NCI-H748 (cell line): ENCODE measurements around the gene TTLL11.
A peak's percentile ranks its signal among the peaks of the same experiment; 100 is the strongest.
"Not testable (repeated sequence)": the region's sequence is repeated elsewhere in the genome, so short reads cannot be mapped to it uniquely, and the experiment has no call there.

Experiments
- DNase-seq: peaks from one replicate; lab custom pipeline; 2025; ENCODE audit not compliant: unreplicated experiment; lab: John Stamatoyannopoulos, UW

TTLL11 gene

GRCh38 chr9:122125509-122126330 lies 32.6 kb upstream of the TTLL11 start:
- no peak for DNase-seq

GRCh38 chr9:122125158-122125508 lies 32.0 kb upstream of the TTLL11 start:
- peak; percentile 71 for DNase-seq

GRCh38 chr9:122124528-122124927 lies 31.4 kb upstream of the TTLL11 start:
- no peak for DNase-seq

DNA sequence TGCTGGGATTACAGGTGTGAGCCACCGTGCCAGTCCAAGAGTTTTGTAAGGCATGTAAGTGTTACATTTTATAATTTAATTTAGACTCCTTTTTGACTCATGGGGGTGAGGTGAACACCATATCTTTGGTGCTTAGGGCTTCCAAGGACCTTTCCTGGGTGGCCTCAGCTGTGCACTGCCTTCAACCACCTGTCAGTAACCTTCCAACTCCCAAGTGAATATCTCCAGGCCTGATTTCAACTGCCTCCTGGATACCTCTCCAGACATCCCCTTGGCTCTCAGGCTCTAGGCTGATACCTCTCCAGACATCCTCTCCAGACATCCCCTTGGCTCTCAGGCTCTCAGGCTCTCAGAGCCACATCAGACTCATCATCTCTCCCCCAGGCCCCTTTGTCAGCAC lies 30.9 kb upstream of the TTLL11 start:
- DNase-seq, result no peak

GRCh38 chr9:122122903-122123632 lies 30.0 kb upstream of the TTLL11 start:
- DNase-seq, result peak; percentile 64

DNA sequence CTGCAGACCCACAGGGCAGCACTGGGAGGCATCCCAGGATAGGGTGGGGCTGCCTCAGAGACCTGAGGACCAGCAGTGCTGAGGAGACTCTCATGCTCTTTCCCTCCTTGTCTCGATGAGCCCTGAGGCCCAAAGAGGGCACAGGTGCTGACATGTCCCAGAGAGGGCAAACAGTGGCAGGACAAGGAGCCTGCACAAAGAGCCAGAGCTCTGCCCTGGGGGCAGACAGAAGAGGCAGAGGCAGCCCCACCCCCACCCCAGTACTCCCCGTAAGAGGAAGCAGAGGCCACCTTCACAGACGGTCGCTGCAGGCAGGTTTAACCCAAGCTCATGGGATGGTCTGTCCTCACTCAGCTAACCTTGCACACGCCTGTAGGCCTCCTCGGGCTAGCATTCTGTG lies 29.4 kb upstream of the TTLL11 start:
- no peak for DNase-seq

DNA sequence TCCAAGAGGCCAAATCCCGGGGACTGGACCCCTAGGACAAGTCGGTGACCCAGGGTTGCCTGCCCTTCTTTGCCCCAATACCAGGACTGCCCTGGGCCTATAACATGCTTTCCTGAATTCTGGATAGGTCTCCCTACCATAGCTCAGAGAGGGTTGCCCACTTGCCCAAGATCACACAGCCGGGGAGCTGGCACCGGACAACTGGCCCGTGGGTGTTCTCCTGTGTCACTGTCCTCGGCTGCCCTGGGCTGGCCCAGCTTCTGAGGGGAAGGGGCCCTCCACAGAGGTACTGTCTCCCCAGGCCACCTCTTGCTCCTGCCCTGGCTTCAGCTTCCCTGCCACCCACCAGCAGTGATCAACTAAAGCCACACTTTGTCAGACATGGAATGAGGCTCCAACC lies 28.8 kb upstream of the TTLL11 start:
- no peak for DNase-seq

GRCh38 chr9:122121391-122121790 lies 28.3 kb upstream of the TTLL11 start:
- DNase-seq, result no peak

DNA sequence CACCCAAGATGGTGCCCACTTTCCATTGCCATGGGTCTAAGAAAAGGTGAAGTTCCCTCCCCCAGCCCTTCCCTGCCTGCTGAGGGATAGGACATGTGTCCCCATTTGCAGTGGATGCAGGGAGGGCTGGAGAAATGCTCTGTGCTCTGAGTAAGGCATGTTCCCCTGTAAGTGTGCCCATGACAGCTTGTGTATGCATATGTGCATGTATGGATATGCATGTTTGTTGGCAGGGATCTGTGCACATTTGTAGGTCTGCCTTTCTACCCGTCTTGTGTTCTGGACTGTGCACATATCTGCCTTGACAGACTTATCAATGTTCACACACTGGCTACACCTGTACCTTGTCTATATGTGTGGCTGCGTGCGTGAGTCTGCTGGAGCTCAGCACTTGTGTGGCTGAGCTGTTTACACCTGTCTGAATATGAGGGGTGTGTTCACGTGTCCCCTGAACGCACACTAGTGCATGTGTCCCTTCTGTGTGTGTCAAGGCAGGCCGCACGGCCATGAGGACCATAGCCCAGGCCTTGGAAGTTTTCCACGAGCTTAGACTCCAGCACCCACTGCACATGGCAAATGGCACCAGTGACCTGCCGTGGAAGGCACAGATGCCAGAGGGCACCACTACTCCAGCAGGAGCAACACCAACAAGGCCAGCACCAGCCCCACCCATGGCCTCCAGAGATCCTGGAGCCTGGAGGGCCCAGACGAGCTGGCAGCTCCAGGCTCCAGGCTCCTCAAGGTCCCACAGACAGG lies 27.4 kb upstream of the TTLL11 start:
- no peak for DNase-seq

- no peak for DNase-seq
These were observed 26.6 kb upstream of the TTLL11 start for GRCh38 chr9:122119721-122120120.

DNA sequence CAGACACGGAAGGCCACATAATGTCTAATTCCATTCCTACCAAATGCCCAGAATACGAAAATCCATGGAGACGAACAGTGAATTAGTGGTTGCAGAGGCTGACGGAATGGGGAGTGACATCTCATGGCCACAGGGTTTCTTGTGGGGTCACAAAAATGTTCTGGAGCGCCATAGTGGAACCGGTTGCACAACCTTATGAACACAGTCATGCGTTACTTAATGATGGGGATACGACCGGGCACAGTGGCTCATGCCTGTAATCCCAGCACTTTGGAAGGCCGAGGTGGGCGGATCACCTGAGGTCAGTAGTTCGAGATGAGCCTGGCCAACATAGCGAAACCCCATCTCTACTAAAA lies 26.0 kb upstream of the TTLL11 start:
- no peak for DNase-seq

DNA sequence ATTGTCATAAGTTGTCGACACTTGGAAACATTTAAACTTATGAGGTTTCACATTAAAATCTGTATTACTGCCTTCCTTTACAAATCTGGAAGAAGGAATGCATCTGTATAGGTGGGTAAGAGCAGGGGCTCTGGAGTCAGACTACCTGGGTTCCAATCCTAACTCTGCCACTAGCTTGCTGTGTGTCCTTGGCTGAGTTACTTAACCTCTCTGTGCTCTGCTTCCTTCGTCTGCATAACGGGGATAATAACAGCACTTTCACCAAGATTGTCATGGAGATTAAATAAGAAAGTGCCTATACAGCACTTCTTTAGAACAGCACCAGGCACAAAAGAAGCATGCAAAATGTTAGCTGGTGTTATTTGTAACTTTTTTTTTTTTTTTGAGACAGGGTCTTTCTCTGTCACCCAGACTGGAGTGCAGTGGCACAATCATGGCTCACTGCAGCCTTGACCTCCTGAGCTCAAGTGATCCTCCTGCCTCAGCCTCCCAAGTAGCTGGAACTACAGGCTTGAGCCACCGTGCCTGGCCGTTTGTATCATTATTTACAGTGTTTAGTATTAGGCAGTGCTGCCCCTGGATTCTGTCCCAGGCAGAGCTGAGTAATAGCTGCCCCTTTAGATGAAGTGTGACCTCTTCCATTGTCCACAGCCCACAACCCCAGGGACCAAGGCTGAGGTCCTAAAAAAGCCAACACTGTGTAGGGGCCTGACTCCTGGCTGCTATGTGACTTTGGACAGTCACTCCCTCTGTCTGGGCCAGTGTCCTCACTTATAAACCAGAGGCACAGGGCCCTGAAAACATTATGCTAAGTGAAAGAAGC lies 25.4 kb upstream of the TTLL11 start:
- no peak for DNase-seq

DNA sequence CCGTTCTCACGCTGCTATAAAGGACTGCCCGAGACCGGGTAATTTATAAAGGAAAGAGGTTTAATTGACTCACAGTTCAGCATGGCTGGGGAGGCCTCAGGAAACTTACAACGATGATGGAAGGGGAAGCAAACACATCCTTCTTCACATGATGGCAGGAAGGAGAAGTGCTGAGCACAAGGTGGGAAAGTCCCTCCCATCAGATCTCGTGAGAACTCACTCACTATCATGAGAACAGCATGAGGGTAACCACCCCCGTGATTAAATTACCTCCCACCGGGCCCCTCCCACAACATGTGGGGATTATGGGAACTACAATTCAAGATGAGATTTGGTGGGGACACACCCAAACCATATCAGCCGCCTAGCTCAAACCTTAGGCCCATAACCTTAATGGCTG lies 24.1 kb upstream of the TTLL11 start:
- DNase-seq, result not testable (repeated sequence)

DNA sequence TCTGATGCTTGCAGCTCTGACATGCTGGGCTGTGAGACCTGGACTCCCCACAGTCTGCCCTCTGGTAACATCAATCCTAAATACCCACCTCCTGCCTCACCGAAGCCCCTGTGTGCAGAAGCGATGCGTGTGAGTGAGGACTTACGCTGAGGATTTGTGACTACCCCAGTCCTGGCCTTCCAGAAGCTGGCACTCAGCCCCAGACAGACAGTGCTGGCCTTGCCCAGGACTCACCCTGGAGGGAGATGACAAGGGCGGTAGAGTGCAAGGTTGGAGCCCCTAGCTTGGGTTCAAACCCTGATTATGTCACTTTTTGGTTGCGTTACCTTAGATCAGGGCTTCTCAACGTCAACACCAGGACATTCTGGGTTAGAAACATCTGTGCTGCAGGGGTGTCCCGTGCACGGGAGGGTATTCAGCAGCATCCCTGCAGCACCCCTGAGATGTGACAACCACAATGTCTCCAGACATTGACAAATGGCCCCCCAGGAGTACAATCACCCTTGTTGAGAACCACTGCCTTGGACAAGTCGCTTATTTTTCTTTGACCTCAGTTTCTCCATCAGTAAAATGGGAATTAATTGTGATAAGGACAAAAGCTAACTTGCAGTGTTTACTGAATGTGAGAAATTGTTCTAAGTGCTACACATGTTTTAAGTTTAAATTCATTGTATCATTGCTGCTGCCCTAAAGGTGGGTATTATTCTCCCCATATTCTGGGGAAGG lies 23.5 kb upstream of the TTLL11 start:
- no peak for DNase-seq

DNA sequence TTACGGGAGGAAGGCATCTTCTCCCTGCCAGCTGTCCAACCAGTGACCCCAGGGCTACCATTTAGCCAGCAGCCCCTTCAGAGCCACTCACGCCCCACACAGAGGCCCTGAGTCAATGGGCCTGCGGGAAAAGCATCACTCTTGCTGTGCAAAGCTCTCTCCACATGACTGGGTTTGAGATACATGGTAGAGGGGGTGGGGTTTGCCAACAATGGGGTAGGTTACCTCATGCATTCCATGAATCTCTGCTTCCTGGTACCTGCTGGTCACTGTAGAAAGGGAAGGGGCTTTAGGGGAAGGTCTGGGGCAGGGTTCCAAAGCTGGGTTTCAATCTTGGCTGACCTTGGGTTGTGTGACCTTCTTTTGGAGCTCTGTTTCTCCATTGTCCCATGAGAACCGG lies 22.9 kb upstream of the TTLL11 start:
- no peak for DNase-seq

GRCh38 chr9:122115176-122116035 lies 22.3 kb upstream of the TTLL11 start:
- DNase-seq, result no peak

- DNase-seq, result no peak
These were observed 20.5 kb upstream of the TTLL11 start for GRCh38 chr9:122113574-122113973.

GRCh38 chr9:122112238-122112637 lies 19.1 kb upstream of the TTLL11 start:
- DNase-seq, result no peak

DNA sequence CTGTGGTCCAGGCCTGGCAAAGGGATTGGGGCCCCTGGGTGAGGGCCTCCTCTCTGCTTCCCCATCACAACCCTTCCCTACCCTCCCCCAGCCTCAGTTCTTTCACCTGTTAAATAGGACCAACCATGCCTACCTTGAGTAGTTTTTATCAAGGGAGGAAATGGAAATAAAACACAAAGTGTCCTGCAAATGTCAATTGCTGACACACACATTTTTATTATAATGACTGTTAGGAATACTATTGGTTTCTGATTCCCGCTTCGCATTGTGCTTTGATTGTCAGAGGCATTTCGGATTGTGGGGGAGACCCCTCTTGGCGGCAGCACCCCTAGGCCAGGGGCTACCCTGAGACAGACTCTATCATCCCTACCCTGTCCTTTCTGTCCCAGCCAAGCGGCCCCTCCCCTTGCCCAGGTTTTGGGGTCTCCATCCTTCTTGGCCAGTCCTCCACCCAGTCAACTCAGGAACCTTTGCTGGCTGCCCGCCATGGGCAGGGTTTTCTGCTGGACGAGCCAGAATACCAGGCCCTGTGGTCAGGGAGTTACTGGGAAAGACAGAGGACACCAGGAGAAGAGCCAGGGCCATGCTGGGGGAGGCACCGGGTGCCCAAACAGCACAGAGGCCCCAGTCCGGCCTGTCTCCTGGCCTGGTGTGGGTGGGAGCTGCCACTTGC lies 18.4 kb upstream of the TTLL11 start:
- DNase-seq, result no peak
